GM21576 (cell line): Measurements from ENCODE around the gene CDH1.

Source experiments
- ATAC-seq: cut with Tn5 transposase; IDR thresholded peaks from one replicate; pipeline ENCODE4 v1.9.1; 2021; ENCODE audit warnings: mild to moderate bottlenecking, moderate library complexity; ENCODE audit not compliant: unreplicated experiment

The CDH1 gene

GRCh38 chr16:68843482-68844210 lies 106.6 kb downstream of the CDH1 start, which contains the start of gene TANGO6:
TANGO6 (plus strand) TSS chr16:68843531; CDS start chr16:68843618, 87 bp downstream.
- peak; percentile 74 for ATAC-seq

GRCh38 chr16:68844211-68844564 lies 107.1 kb downstream of the CDH1 start:
- peak; percentile 10 for ATAC-seq

- no peak for ATAC-seq
Measured at GRCh38 chr16:68848786-68849185, 111.7 kb downstream of the CDH1 start.

GRCh38 chr16:68850481-68850880 lies 113.4 kb downstream of the CDH1 start:
- no peak for ATAC-seq

GRCh38 chr16:68851601-68852000 lies 114.5 kb downstream of the CDH1 start:
- no peak for ATAC-seq

GRCh38 chr16:68857479-68857878 lies 120.4 kb downstream of the CDH1 start:
- no peak for ATAC-seq

GRCh38 chr16:68859828-68860227 lies 122.7 kb downstream of the CDH1 start:
- ATAC-seq = no peak

GRCh38 chr16:68860978-68861892 lies 124.1 kb downstream of the CDH1 start:
- ATAC-seq = no peak

- ATAC-seq = no peak
Measured at GRCh38 chr16:68866933-68867332, 129.8 kb downstream of the CDH1 start.

GRCh38 chr16:68869492-68870088 lies 132.5 kb downstream of the CDH1 start:
- ATAC-seq = no peak

GRCh38 chr16:68873635-68874471 lies 136.8 kb downstream of the CDH1 start:
- ATAC-seq = no peak

- ATAC-seq = no peak
Measured at GRCh38 chr16:68875871-68876270, 138.8 kb downstream of the CDH1 start.

GRCh38 chr16:68883685-68884084 lies 146.6 kb downstream of the CDH1 start:
- no peak for ATAC-seq

GRCh38 chr16:68884401-68884800 lies 147.3 kb downstream of the CDH1 start:
- no peak for ATAC-seq
